ENCODE results near the gene METTL3.

METTL3 gene

DNA sequence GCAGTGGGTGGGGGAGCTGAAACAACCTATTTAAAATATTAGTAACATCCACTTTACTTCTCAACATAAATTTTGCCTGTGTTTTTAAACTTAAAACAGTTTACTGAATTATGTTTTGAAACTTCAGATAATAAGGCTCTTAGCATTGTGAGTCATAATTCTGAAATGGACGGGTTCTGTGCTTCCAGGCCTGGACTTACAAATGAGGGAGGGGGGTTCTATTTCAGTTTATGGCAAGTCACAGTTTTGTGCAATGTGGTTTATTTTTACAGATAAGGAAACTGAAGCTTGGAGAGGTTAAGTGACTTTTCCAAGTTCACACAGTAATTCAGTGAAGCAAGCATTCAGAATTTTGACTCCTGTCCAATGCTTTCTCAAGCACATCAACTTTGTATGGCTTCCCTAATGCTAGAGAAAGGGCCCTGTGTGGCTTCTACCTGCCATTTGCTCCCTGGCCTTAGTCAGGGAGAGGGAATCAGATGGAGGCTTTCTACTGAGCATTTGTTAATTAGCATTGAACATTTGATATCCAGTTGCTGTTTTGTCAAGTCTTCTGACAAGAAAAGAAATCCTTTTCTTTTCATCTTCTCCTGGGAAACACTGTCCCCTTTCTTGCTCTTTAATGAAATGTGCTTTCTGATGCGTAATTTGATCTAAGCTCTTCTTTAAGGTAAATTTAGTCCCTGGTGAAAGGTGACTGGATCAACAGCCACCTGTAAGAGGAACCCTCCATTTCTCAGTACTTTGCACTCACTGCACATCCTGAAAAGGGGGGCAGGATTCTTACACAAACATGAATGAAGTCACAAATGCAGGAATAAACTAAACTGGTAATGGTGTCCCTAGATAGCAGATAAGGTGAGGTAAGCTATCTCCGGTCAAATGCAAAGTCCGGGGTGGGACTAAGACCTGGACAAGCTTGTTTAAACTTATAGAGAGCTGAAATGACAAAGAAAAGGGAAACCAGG lies 17.5 kb upstream of the METTL3 start:
- H3K36me3 Mint-ChIP-seq (ENCODE audit: low read depth), result peaks cover 23% of the 10 kb centered on the region
- TF ChIP-seq, protein P1, sequence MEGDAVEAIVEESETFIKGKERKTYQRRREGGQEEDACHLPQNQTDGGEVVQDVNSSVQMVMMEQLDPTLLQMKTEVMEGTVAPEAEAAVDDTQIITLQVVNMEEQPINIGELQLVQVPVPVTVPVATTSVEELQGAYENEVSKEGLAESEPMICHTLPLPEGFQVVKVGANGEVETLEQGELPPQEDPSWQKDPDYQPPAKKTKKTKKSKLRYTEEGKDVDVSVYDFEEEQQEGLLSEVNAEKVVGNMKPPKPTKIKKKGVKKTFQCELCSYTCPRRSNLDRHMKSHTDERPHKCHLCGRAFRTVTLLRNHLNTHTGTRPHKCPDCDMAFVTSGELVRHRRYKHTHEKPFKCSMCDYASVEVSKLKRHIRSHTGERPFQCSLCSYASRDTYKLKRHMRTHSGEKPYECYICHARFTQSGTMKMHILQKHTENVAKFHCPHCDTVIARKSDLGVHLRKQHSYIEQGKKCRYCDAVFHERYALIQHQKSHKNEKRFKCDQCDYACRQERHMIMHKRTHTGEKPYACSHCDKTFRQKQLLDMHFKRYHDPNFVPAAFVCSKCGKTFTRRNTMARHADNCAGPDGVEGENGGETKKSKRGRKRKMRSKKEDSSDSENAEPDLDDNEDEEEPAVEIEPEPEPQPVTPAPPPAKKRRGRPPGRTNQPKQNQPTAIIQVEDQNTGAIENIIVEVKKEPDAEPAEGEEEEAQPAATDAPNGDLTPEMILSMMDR (IDR thresholded peaks at IDR 0.05), result no peak
- H3K4me3 Mint-ChIP-seq, result peak overlapping the region; percentile 57
- peaks cover 9% of the 10 kb centered on the region for H3K27me3 Mint-ChIP-seq (ENCODE audit: low read depth, poor library complexity)
- H3K4me1 Mint-ChIP-seq, result peaks cover 63% of the 10 kb centered on the region
- H3K9me3 Mint-ChIP-seq, result no peaks in the 10 kb centered on the region
- DNase-seq, result no peak
- peak overlapping the region; percentile 97 for H3K27ac Mint-ChIP-seq

DNA sequence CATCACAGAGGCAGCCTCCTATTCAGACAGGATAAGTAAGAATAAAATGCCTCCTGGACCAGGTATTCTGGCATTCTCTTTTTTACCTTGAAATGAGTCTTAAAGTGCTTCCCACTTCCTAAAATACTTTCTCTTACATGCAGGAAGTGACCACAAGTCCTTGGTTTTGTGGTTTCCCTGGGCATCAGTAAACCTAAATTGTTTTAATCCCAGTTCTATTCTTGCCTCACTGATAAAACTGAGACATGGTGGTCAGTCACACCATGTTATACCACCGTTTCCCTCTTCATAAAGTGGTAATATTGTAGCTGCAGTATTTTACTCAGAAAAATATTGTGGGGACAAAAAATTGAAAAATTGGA lies 16.2 kb upstream of the METTL3 start:
- H3K36me3 Mint-ChIP-seq (ENCODE audit: low read depth), result peaks cover 37% of the 10 kb centered on the region
- no peak for DNase-seq
- peak overlapping the region; percentile 96 for H3K4me3 Mint-ChIP-seq
- H3K27me3 Mint-ChIP-seq (ENCODE audit: low read depth, poor library complexity), result peaks cover 7% of the 10 kb centered on the region
- TF ChIP-seq, protein P1 (IDR thresholded peaks at IDR 0.05), result no peak
- no peaks in the 10 kb centered on the region for H3K9me3 Mint-ChIP-seq
- H3K27ac Mint-ChIP-seq, result peak overlapping the region; percentile 99
- peaks cover 70% of the 10 kb centered on the region for H3K4me1 Mint-ChIP-seq

DNA sequence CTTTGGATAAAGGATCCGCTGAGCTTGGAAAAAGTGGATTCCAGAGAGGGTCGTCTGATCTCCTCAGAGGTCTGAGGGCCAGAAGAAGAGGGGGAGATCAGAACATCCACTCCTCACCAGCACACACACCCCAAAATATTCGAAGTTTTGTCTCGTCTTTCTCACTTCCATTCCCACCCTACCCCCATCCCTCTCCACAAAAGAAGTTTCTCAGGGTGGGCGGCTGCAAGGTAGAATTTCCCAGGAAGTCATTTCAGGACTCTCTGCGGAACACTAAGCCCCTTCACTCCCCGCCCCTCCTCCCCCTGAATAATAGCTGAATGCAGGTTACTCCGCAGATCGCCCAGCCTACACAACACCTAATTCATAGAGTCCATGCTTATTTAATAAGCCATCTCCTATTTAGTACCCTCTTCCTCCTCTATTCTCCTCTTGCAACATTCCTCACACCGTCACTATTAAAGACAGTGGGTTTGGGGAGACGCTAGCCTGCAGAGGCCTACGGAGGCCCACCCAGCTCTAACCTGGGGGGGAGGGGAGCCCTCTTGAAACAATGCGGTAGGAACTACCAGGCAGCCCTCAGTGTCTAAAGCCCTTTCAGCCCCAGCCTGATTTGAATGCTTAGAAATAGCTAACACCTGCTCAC lies 15.7 kb upstream of the METTL3 start:
- Mint-ChIP-seq H3K4me3 (peak overlapping the region; percentile 96), H3K36me3 (ENCODE audit: low read depth) (peaks cover 38% of the 10 kb centered on the region), H3K27ac (peak overlapping the region; percentile 99), H3K27me3 (ENCODE audit: low read depth, poor library complexity) (peaks cover 2% of the 10 kb centered on the region), H3K9me3 (no peaks in the 10 kb centered on the region), H3K4me1 (peaks cover 75% of the 10 kb centered on the region)
- TF ChIP-seq, protein P1 (IDR thresholded peaks at IDR 0.05), result no peak
- peak; percentile 47 for DNase-seq

DNA sequence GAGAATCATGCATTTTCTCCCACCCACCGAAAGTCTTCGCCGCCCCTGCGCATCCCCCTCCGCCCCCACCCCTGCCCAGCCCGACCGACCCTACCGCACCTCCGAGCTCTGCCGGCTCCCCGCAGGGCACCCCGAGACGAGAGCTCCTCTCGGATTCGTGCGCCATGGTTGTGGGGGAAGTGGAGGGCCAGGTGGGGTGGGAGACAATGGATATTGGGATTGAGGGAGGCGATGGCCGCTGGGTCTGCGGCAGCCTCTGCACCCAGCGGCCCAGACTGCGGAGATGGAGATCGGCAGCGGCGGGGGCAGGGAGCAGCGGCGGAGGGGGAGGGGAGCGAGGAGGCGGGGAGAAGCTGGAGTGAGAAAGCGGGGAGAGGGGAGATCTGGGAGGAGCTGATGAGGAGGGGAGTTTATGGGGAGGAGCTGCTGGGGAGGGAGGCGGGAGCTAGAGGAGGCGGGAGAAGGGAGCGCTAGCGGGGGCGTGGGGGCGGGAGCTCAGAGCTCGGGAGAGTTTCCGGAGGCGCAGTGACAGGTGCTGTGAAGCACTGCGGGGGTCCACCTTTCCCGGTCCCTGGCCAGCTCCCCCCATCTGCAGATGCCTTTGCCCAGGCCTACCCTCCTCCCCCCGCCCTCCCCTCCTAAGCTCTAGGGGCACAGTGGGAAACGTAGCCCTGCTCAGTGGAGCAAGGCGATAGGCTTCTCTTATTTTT lies 15.0 kb upstream of the METTL3 start, which contains the start of gene SALL2:
SALL2 (minus strand) TSS at position 385 of the 710 bp plus-strand sequence; CDS start at position 166, 219 bp downstream.
- H3K4me3 Mint-ChIP-seq, result peak within 1 kb of the TSS; percentile 96
- H3K27ac Mint-ChIP-seq, result peak within 1 kb of the TSS; percentile 99
- peaks cover 82% of the 10 kb centered on the region for H3K4me1 Mint-ChIP-seq
- H3K27me3 Mint-ChIP-seq (ENCODE audit: low read depth, poor library complexity), result no peaks in the 10 kb centered on the region
- H3K36me3 Mint-ChIP-seq (ENCODE audit: low read depth), result peaks cover 45% of the 10 kb centered on the region
- peak; percentile 87 for DNase-seq
- no peaks in the 10 kb centered on the region for H3K9me3 Mint-ChIP-seq
- TF ChIP-seq, protein P1 (IDR thresholded peaks at IDR 0.05), result no peak

DNA sequence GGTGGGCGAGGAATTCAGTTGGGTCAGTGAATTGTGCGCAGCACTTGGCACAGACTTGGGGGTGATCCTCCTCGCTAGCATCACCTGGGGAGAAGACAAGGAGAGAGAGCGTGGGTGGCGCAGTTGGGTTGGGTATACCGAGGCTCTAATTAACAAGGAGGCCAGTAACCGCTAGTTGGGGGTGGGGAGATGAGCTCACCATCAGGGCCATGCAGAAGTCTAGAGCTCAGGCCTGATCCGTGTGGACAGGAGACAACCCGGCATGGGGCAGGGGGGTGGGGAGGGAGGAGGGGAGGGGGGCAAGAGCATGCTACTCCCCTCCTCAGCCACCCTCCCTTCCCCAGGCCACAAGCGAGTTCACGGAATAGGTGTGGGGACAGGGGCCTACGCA lies 14.4 kb upstream of the METTL3 start:
- TF ChIP-seq, protein P1 (IDR thresholded peaks at IDR 0.05), result no peak
- DNase-seq, result no peak
- peaks cover 50% of the 10 kb centered on the region for H3K36me3 Mint-ChIP-seq (ENCODE audit: low read depth)
- peak overlapping the region; percentile 86 for H3K27ac Mint-ChIP-seq
- peak overlapping the region; percentile 96 for H3K4me3 Mint-ChIP-seq
- H3K9me3 Mint-ChIP-seq, result no peaks in the 10 kb centered on the region
- no peaks in the 10 kb centered on the region for H3K27me3 Mint-ChIP-seq (ENCODE audit: low read depth, poor library complexity)
- peaks cover 82% of the 10 kb centered on the region for H3K4me1 Mint-ChIP-seq

Data from nephron progenitor cell (in vitro differentiated cells).